ENCODE results near the gene SCT. TPM values are rescaled to one million over a fixed set of nuclear protein-coding genes. Genes with fewer than 3 reads are reported as not detected.
A peak's percentile ranks its signal among the peaks of the same experiment; 100 is the strongest.

The SCT gene
- total RNA-seq, 1 experiment from 2014 or later, result not detected

DNA sequence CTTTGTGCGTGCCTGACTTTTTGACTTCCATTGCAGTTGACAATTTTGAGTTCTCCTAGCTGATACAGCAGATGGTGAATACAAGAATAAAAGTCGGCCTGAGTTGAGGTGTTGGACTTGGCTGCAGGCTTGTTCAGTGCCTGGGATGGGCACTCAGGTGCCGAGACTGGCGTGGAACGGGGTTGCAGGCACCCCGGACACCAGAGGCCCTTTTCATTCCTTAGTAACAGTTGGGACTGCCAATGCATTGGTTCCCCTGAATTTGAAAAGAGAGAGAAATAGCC, 49.4 kb downstream of the SCT start:
- Histone ChIP-seq H3K4me1 (ENCODE audit: control insufficient read depth, insufficient read depth, low read length) (peaks cover 35% of the 10 kb centered on the region), H3K27me3 (ENCODE audit: control insufficient read depth, insufficient read depth, low read length) (no peaks in the 10 kb centered on the region), H3K4me3 (ENCODE audit: low read depth in 2 of 2, low read length in 2 of 2) (peak overlapping the region; percentile 82 to 96), H3K9me3 (ENCODE audit: control insufficient read depth, insufficient read depth, low read depth, low read length) (no peaks in the 10 kb centered on the region), H3K36me3 (ENCODE audit: control insufficient read depth, insufficient read depth, low read length) (peaks cover 8% of the 10 kb centered on the region; the same call in 1 of the 2 replicates), H3K27ac (ENCODE audit: low read length) (peak overlapping the region; percentile 95)
- no peak for ATAC-seq
- CTCF ChIA-PET, result no interaction called here
- DNase-seq (ENCODE audit: low read depth, low spot score), result no peak
- POLR2A ChIA-PET, result no interaction called here
- intact Hi-C loops (cut with micrococcal nuclease; ENCODE audit: unreplicated experiment), result no loop called here
- TSS peak; percentile 79 for BruUV-seq (replicated peaks)
- in situ Hi-C loops (cut with HindIII; ENCODE audit: low pct_unique_long_range_greater_than_20kb, low sequenced_read_pairs), result no loop called here
- TF ChIP-seq, protein P1, sequence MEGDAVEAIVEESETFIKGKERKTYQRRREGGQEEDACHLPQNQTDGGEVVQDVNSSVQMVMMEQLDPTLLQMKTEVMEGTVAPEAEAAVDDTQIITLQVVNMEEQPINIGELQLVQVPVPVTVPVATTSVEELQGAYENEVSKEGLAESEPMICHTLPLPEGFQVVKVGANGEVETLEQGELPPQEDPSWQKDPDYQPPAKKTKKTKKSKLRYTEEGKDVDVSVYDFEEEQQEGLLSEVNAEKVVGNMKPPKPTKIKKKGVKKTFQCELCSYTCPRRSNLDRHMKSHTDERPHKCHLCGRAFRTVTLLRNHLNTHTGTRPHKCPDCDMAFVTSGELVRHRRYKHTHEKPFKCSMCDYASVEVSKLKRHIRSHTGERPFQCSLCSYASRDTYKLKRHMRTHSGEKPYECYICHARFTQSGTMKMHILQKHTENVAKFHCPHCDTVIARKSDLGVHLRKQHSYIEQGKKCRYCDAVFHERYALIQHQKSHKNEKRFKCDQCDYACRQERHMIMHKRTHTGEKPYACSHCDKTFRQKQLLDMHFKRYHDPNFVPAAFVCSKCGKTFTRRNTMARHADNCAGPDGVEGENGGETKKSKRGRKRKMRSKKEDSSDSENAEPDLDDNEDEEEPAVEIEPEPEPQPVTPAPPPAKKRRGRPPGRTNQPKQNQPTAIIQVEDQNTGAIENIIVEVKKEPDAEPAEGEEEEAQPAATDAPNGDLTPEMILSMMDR (IDR thresholded peaks at IDR 0.05), result no peak
- TF ChIP-seq POLR2AphosphoS5 (IDR thresholded peaks at IDR 0.05; ENCODE audit: low read depth, low read length) (no peak; the same call in 1 of the 2 replicates), TCF7L2 (IDR thresholded peaks at IDR 0.05; ENCODE audit: low read depth, low read length) (no peak), SIN3A (IDR thresholded peaks at IDR 0.05; ENCODE audit: borderline replicate concordance, insufficient read depth, low read depth, low read length) (no peak)
- TF ChIP-seq, protein P2, sequence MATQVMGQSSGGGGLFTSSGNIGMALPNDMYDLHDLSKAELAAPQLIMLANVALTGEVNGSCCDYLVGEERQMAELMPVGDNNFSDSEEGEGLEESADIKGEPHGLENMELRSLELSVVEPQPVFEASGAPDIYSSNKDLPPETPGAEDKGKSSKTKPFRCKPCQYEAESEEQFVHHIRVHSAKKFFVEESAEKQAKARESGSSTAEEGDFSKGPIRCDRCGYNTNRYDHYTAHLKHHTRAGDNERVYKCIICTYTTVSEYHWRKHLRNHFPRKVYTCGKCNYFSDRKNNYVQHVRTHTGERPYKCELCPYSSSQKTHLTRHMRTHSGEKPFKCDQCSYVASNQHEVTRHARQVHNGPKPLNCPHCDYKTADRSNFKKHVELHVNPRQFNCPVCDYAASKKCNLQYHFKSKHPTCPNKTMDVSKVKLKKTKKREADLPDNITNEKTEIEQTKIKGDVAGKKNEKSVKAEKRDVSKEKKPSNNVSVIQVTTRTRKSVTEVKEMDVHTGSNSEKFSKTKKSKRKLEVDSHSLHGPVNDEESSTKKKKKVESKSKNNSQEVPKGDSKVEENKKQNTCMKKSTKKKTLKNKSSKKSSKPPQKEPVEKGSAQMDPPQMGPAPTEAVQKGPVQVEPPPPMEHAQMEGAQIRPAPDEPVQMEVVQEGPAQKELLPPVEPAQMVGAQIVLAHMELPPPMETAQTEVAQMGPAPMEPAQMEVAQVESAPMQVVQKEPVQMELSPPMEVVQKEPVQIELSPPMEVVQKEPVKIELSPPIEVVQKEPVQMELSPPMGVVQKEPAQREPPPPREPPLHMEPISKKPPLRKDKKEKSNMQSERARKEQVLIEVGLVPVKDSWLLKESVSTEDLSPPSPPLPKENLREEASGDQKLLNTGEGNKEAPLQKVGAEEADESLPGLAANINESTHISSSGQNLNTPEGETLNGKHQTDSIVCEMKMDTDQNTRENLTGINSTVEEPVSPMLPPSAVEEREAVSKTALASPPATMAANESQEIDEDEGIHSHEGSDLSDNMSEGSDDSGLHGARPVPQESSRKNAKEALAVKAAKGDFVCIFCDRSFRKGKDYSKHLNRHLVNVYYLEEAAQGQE (IDR thresholded peaks at IDR 0.05; ENCODE audit: insufficient read depth in 1 of 2, low read depth in 2 of 2, low read length in 1 of 2), result no peak

DNA sequence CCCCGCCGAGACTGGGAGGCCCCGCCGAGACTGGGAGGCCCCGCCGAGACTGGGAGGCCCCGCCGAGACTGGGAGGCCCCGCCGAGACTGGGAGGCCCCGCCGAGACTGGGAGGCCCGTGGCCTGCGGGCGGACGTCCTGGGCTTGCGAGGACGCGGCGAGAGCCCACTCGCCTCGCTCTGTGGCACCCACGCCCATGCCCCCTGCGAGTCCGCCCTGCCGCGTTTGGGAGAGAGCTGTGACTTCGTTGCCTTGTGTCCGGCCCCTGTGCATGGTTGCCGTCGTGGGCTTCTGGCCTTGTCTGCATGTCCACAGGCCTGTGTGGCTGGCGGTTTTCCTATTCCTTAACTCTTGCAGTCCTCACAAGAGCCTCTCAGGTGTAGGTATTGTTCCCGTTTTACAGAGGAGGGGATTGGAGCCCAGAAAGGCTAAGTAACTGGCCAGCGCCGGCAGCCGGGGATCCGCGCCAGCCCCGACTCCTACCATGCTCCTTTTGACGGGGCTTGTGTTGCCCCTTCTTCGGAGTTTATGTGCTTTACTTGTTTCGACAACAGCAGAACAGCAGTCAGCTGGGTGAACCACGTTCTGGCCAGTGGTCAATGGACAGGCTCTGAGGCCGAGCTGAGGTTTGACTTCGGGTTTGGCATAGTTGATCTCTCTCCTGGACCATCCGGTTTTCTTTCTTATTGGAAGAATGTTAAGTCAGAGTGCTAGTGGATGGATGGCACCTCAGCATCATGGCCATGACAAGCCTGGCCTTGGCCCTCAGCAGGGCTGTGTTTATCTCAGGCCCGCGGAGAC, 50.0 kb downstream of the SCT start:
- H3K27me3 ChIP-seq (ENCODE audit: control insufficient read depth, insufficient read depth, low read length), result no peaks in the 10 kb centered on the region
- peak overlapping the region; percentile 82 to 96 for H3K4me3 ChIP-seq (ENCODE audit: low read depth in 2 of 2, low read length in 2 of 2)
- intact Hi-C loops (cut with micrococcal nuclease; ENCODE audit: unreplicated experiment), result no loop called here
- H3K9me3 ChIP-seq (ENCODE audit: control insufficient read depth, insufficient read depth, low read depth, low read length), result no peaks in the 10 kb centered on the region
- in situ Hi-C loops (cut with HindIII; ENCODE audit: low pct_unique_long_range_greater_than_20kb, low sequenced_read_pairs), result no loop called here
- peaks cover 8% of the 10 kb centered on the region; the same call in 1 of the 2 replicates for H3K36me3 ChIP-seq (ENCODE audit: control insufficient read depth, insufficient read depth, low read length)
- ChIA-PET POLR2A (interaction anchor here (0.7 kb wide), 1 partner anchor 74 kb away, joined by 3 read pairs; no protein-coding TSS in a partner anchor), CTCF (no interaction called here)
- DNase-seq (ENCODE audit: low read depth, low spot score) (no peak), ATAC-seq (no peak)
- peak overlapping the region; percentile 95 for H3K27ac ChIP-seq (ENCODE audit: low read length)
- TF ChIP-seq, protein P2 (IDR thresholded peaks at IDR 0.05; ENCODE audit: insufficient read depth in 1 of 2, low read depth in 2 of 2, low read length in 1 of 2), result no peak
- no peak; the same call in 1 of the 2 replicates for TF ChIP-seq POLR2AphosphoS5 (IDR thresholded peaks at IDR 0.05; ENCODE audit: low read depth, low read length)
- TF ChIP-seq, protein P1 (IDR thresholded peaks at IDR 0.05), result no peak
- TF ChIP-seq SIN3A (IDR thresholded peaks at IDR 0.05; ENCODE audit: borderline replicate concordance, insufficient read depth, low read depth, low read length), result no peak; the same call in 1 of the 2 replicates
- TF ChIP-seq TCF7L2 (IDR thresholded peaks at IDR 0.05; ENCODE audit: low read depth, low read length), result no peak
- BruUV-seq (replicated peaks), result no TSS peak
- peaks cover 35% of the 10 kb centered on the region for H3K4me1 ChIP-seq (ENCODE audit: control insufficient read depth, insufficient read depth, low read length)

All from Panc1 (cell line).